Neuronal stem cell (in vitro differentiated cells): ENCODE results near the gene EN1.

Source experiments
- DNase-seq: peaks from one replicate; pipeline ENCODE4 v3.0.0-alpha.2; 2013; ENCODE audit warnings: low spot score
- H2AFZ ChIP-seq: one replicate; pipeline ENCODE4 v1.6.1; 2013; ENCODE audit warnings: mild to moderate bottlenecking, low read length, inconsistent platforms
- H2AK5ac ChIP-seq: 2 replicates; pipeline ENCODE4 v1.6.1; 2013; ENCODE audit warnings: low read depth, mild to moderate bottlenecking, inconsistent platforms, low read length, moderate library complexity, mixed read lengths
- H2BK120ac ChIP-seq: 2 replicates; pipeline ENCODE4 v1.6.1; 2013; ENCODE audit warnings: low read depth, mild to moderate bottlenecking, inconsistent platforms, low read length, moderate library complexity, mixed read lengths
- H2BK12ac ChIP-seq: one replicate; pipeline ENCODE4 v1.6.1; 2013; ENCODE audit warnings: low read length, inconsistent platforms
- H2BK15ac ChIP-seq: 2 replicates; pipeline ENCODE4 v1.6.1; 2013; ENCODE audit warnings: mild to moderate bottlenecking, low read length, inconsistent platforms, mixed read lengths
- H2BK5ac ChIP-seq: one replicate; pipeline ENCODE4 v1.6.1; 2013; ENCODE audit warnings: inconsistent platforms, mild to moderate bottlenecking, low read length, moderate library complexity
- H3K14ac ChIP-seq: one replicate; pipeline ENCODE4 v1.6.1; 2013; ENCODE audit warnings: low read length, inconsistent platforms
- H3K18ac ChIP-seq: 2 replicates; pipeline ENCODE4 v1.6.1; 2013; ENCODE audit warnings: low read length, inconsistent platforms
- H3K23ac ChIP-seq: 2 replicates; pipeline ENCODE4 v1.6.1; 2013; ENCODE audit warnings: low read depth, mild to moderate bottlenecking, mixed read lengths, low read length, inconsistent platforms; ENCODE audit not compliant: poor library complexity
- H3K27ac ChIP-seq: replicated peaks from 3 replicates; pipeline ENCODE4 v1.5.1; 2013; ENCODE audit warnings: low read length, inconsistent platforms
- H3K27me3 ChIP-seq, 3 experiments: 2 replicates each; pipeline ENCODE4 v1.6.1; 2013; ENCODE audit warnings: low read length in 3 of 3, mild to moderate bottlenecking in 2 of 3, inconsistent platforms in 1 of 3, low read depth in 1 of 3, mixed read lengths in 1 of 3, moderate library complexity in 1 of 3; ENCODE audit not compliant: control insufficient read depth in 3 of 3, insufficient read depth in 3 of 3
- H3K36me3 ChIP-seq, 2 donors: replicated peaks in 1 of 2; 2 replicates each; pipeline ENCODE4 v1.6.1; 2013; ENCODE audit warnings: low read length in 2 of 2; ENCODE audit not compliant: control insufficient read depth in 2 of 2, insufficient read depth in 2 of 2
- H3K4ac ChIP-seq: 2 replicates; pipeline ENCODE4 v1.6.1; 2013; ENCODE audit warnings: inconsistent platforms, mild to moderate bottlenecking, low read length, moderate library complexity
- H3K4me1 ChIP-seq, 2 donors: 1 replicate in 1 of 2; 2 replicates in 1 of 2; pipeline ENCODE4 v1.6.1; 2013; ENCODE audit warnings: low read length in 2 of 2, low read depth in 1 of 2; ENCODE audit not compliant: control insufficient read depth in 2 of 2, insufficient read depth in 1 of 2
- H3K4me2 ChIP-seq: one replicate; pipeline ENCODE4 v1.6.1; 2013; ENCODE audit warnings: mild to moderate bottlenecking, low read length, inconsistent platforms; ENCODE audit not compliant: insufficient read depth, poor library complexity, severe bottlenecking
- H3K4me3 ChIP-seq, 2 donors: 2 replicates each; pipeline ENCODE4 v1.5.1; 2013; ENCODE audit warnings: low read length in 2 of 2, mild to moderate bottlenecking in 2 of 2, inconsistent platforms in 1 of 2, moderate library complexity in 1 of 2
- H3K79me1 ChIP-seq: one replicate; pipeline ENCODE4 v1.6.1; 2013; ENCODE audit warnings: low read depth, mild to moderate bottlenecking, inconsistent platforms, low read length, moderate library complexity
- H3K9ac ChIP-seq: one replicate; pipeline ENCODE4 v1.6.1; 2013; ENCODE audit warnings: mild to moderate bottlenecking, low read depth, low read length, inconsistent platforms; ENCODE audit not compliant: poor library complexity
- H3K9me3 ChIP-seq, 2 donors: replicated peaks in 1 of 2; 2 replicates each; pipeline versions ENCODE3 to v1.6.1; 2013; ENCODE audit warnings: low read length in 2 of 2, mild to moderate bottlenecking in 2 of 2, inconsistent platforms in 1 of 2, low read depth in 1 of 2, mixed read lengths in 1 of 2, moderate library complexity in 1 of 2; ENCODE audit not compliant: control insufficient read depth in 2 of 2, insufficient read depth in 1 of 2
- H4K8ac ChIP-seq: one replicate; pipeline ENCODE4 v1.6.1; 2013; ENCODE audit warnings: low read depth, mild to moderate bottlenecking, inconsistent platforms, low read length, moderate library complexity
- H4K91ac ChIP-seq: one replicate; pipeline ENCODE4 v1.6.1; 2013; ENCODE audit warnings: low read length, low read depth, mild to moderate bottlenecking, inconsistent platforms; ENCODE audit not compliant: poor library complexity
- WGBS, 2 donors: extraction: QIAGEN DNeasy Blood & Tissue Kit; methylation state at CpG; one replicate each; pipeline ENCODE4 v1.1.7; 2013; ENCODE audit warnings: missing lambda C conversion rate in 2 of 2, mixed read lengths in 1 of 2; ENCODE audit not compliant: insufficient read length in 2 of 2, insufficient replicate concordance in 1 of 2; ENCODE audit errors: extremely low coverage in 2 of 2; 5-methylcytosine and 5-hydroxymethylcytosine counted together

The EN1 gene

GRCh38 chr2:118805064-118805690 is 42.3 kb downstream of the EN1 start:
- no peak overlapping the region for H4K91ac ChIP-seq
- H2AFZ ChIP-seq, result no peak overlapping the region
- H3K4ac ChIP-seq, result no peak overlapping the region
- H2BK120ac ChIP-seq, result no peak overlapping the region
- H3K18ac ChIP-seq, result no peak overlapping the region
- no peak overlapping the region for H3K27ac ChIP-seq
- H2BK5ac ChIP-seq, result no peak overlapping the region
- H3K36me3 ChIP-seq, result no peaks in the 10 kb centered on the region
- H3K4me1 ChIP-seq, result peaks cover 0 to 20% of the 10 kb centered on the region in 2 donors
- H3K14ac ChIP-seq, result no peak overlapping the region
- H3K9ac ChIP-seq, result no peak overlapping the region
- no CpG with 5 or more reads among the region's 9 CpGs for WGBS, 2 donors
- no peak overlapping the region for H2AK5ac ChIP-seq
- H3K9me3 ChIP-seq, result no peaks in the 10 kb centered on the region
- H3K23ac ChIP-seq, result no peak overlapping the region
- H4K8ac ChIP-seq, result no peak overlapping the region
- H2BK15ac ChIP-seq, result no peak overlapping the region
- no peaks in the 10 kb centered on the region for H3K79me1 ChIP-seq
- H2BK12ac ChIP-seq, result no peak overlapping the region
- no peak for DNase-seq
- no peak overlapping the region for H3K4me3 ChIP-seq
- peaks cover 0 to 24% (median 0%) of the 10 kb centered on the region in 3 experiments for H3K27me3 ChIP-seq
- no peak overlapping the region for H3K4me2 ChIP-seq

- Histone ChIP-seq H3K4me2 (no peak overlapping the region), H3K4me3 (no peak overlapping the region), H4K91ac (no peak overlapping the region)
Measured at GRCh38 chr2:118803012-118803411, 44.4 kb downstream of the EN1 start.

GRCh38 chr2:118801151-118801550 is 46.3 kb downstream of the EN1 start:
- Histone ChIP-seq H2BK120ac (no peak overlapping the region), H2AFZ (no peak overlapping the region), H2BK5ac (no peak overlapping the region), H3K27me3 (no peaks in the 10 kb centered on the region), H3K4me1 (peaks cover 0 to 2% of the 10 kb centered on the region in 2 donors), H3K79me1 (no peaks in the 10 kb centered on the region), H2BK15ac (peak overlapping the region; percentile 9), H4K91ac (no peak overlapping the region), H3K18ac (no peak overlapping the region), H2AK5ac (no peak overlapping the region), H3K14ac (no peak overlapping the region), H3K4me2 (no peak overlapping the region), H3K27ac (no peak overlapping the region), H3K4me3 (no peak overlapping the region), H3K36me3 (no peaks in the 10 kb centered on the region), H3K9ac (no peak overlapping the region), H3K9me3 (no peaks in the 10 kb centered on the region), H4K8ac (no peak overlapping the region), H2BK12ac (no peak overlapping the region), H3K4ac (no peak overlapping the region), H3K23ac (no peak overlapping the region)
- no peak for DNase-seq
- no CpG with 5 or more reads among the region's 4 CpGs for WGBS, 2 donors

More at GRCh38 chr2:118803012-118803411, 44.4 kb downstream of the EN1 start:
- Histone ChIP-seq H2BK12ac (no peak overlapping the region), H3K27me3 (peaks cover 0 to 15% (median 0%) of the 10 kb centered on the region in 3 experiments), H2AFZ (no peak overlapping the region), H2BK15ac (no peak overlapping the region), H3K4me1 (peaks cover 0 to 15% of the 10 kb centered on the region in 2 donors), H3K36me3 (no peaks in the 10 kb centered on the region), H2BK5ac (no peak overlapping the region), H3K14ac (no peak overlapping the region), H3K9me3 (no peaks in the 10 kb centered on the region), H4K8ac (no peak overlapping the region), H3K4ac (no peak overlapping the region), H3K9ac (no peak overlapping the region), H2BK120ac (no peak overlapping the region), H3K18ac (no peak overlapping the region), H2AK5ac (no peak overlapping the region), H3K23ac (no peak overlapping the region), H3K79me1 (no peaks in the 10 kb centered on the region), H3K27ac (no peak overlapping the region)
- DNase-seq, result no peak
- WGBS, 2 donors, result no CpG with 5 or more reads among the region's 5 CpGs

- Histone ChIP-seq H3K9ac (no peak overlapping the region), H3K4me2 (no peak overlapping the region), H4K91ac (no peak overlapping the region), H3K23ac (no peak overlapping the region), H3K9me3 (no peaks in the 10 kb centered on the region), H2AK5ac (no peak overlapping the region), H4K8ac (no peak overlapping the region), H2BK5ac (no peak overlapping the region), H3K36me3 (no peaks in the 10 kb centered on the region), H3K4me1 (no peaks in the 10 kb centered on the region), H2BK120ac (no peak overlapping the region), H3K27ac (no peak overlapping the region), H3K18ac (no peak overlapping the region), H2BK12ac (no peak overlapping the region), H3K27me3 (no peaks in the 10 kb centered on the region), H3K4me3 (no peak overlapping the region), H2BK15ac (no peak overlapping the region), H3K14ac (no peak overlapping the region), H2AFZ (no peak overlapping the region), H3K79me1 (no peaks in the 10 kb centered on the region), H3K4ac (no peak overlapping the region)
- WGBS, 2 donors, result no CpG with 5 or more reads among the region's 4 CpGs
- no peak for DNase-seq
Measured at GRCh38 chr2:118800736-118801135, 46.7 kb downstream of the EN1 start.
